ENCODE results near the gene CTXN3. TPM values are rescaled to one million over a fixed set of nuclear protein-coding genes. Genes with fewer than 3 reads are reported as not detected.

CTXN3 gene
- total RNA-seq, 1 donor from 2014 or later, result 5.4 TPM

- no peak overlapping the region for H3K27ac Mint-ChIP-seq (ENCODE audit: unreplicated experiment)
These were observed 1.1 kb downstream of the CTXN3 start for GRCh38 chr5:127650022-127650421.

GRCh38 chr5:127650649-127651048 lies 1.8 kb downstream of the CTXN3 start:
- Mint-ChIP-seq H3K36me3 (ENCODE audit: low read depth, unreplicated experiment) (peaks cover 3% of the 10 kb centered on the region), H3K27me3 (ENCODE audit: unreplicated experiment) (peaks cover 2% of the 10 kb centered on the region), H3K4me3 (ENCODE audit: unreplicated experiment) (no peak overlapping the region), H3K9me3 (ENCODE audit: unreplicated experiment) (no peaks in the 10 kb centered on the region), H3K27ac (ENCODE audit: unreplicated experiment) (no peak overlapping the region), H3K4me1 (ENCODE audit: unreplicated experiment) (peaks cover 13% of the 10 kb centered on the region)
- DNase-seq (ENCODE audit: low spot score), result no peak
- no peak for TF ChIP-seq CTCF (IDR thresholded peaks at IDR 0.05; ENCODE audit: unreplicated experiment)

More at GRCh38 chr5:127650022-127650421, 1.1 kb downstream of the CTXN3 start:
- H3K27me3 Mint-ChIP-seq (ENCODE audit: unreplicated experiment), result peaks cover 2% of the 10 kb centered on the region
- no peak for TF ChIP-seq CTCF (IDR thresholded peaks at IDR 0.05; ENCODE audit: unreplicated experiment)
- no peak overlapping the region for H3K4me3 Mint-ChIP-seq (ENCODE audit: unreplicated experiment)
- H3K36me3 Mint-ChIP-seq (ENCODE audit: low read depth, unreplicated experiment), result peaks cover 3% of the 10 kb centered on the region
- H3K9me3 Mint-ChIP-seq (ENCODE audit: unreplicated experiment), result no peaks in the 10 kb centered on the region
- no peak for DNase-seq (ENCODE audit: low spot score)
- H3K4me1 Mint-ChIP-seq (ENCODE audit: unreplicated experiment), result peaks cover 13% of the 10 kb centered on the region

GRCh38 chr5:127652952-127653611 lies 4.2 kb downstream of the CTXN3 start:
- H3K4me3 Mint-ChIP-seq (ENCODE audit: unreplicated experiment), result no peak overlapping the region
- peaks cover 2% of the 10 kb centered on the region for H3K27me3 Mint-ChIP-seq (ENCODE audit: unreplicated experiment)
- H3K27ac Mint-ChIP-seq (ENCODE audit: unreplicated experiment), result no peak overlapping the region

GRCh38 chr5:127656825-127657224 lies 7.9 kb downstream of the CTXN3 start:
- Mint-ChIP-seq H3K27me3 (ENCODE audit: unreplicated experiment) (peaks cover 2% of the 10 kb centered on the region), H3K4me1 (ENCODE audit: unreplicated experiment) (peaks cover 24% of the 10 kb centered on the region), H3K36me3 (ENCODE audit: low read depth, unreplicated experiment) (peaks cover 3% of the 10 kb centered on the region), H3K27ac (ENCODE audit: unreplicated experiment) (no peak overlapping the region), H3K9me3 (ENCODE audit: unreplicated experiment) (no peaks in the 10 kb centered on the region), H3K4me3 (ENCODE audit: unreplicated experiment) (no peak overlapping the region)
- TF ChIP-seq CTCF (IDR thresholded peaks at IDR 0.05; ENCODE audit: unreplicated experiment), result no peak
- DNase-seq (ENCODE audit: low spot score), result no peak

More at GRCh38 chr5:127652952-127653611, 4.2 kb downstream of the CTXN3 start:
- Mint-ChIP-seq H3K36me3 (ENCODE audit: low read depth, unreplicated experiment) (peaks cover 3% of the 10 kb centered on the region), H3K4me1 (ENCODE audit: unreplicated experiment) (peaks cover 26% of the 10 kb centered on the region), H3K9me3 (ENCODE audit: unreplicated experiment) (no peaks in the 10 kb centered on the region)
- no peak for DNase-seq (ENCODE audit: low spot score)
- no peak for TF ChIP-seq CTCF (IDR thresholded peaks at IDR 0.05; ENCODE audit: unreplicated experiment)

- Mint-ChIP-seq H3K27me3 (ENCODE audit: unreplicated experiment) (no peaks in the 10 kb centered on the region), H3K36me3 (ENCODE audit: low read depth, unreplicated experiment) (no peaks in the 10 kb centered on the region), H3K27ac (ENCODE audit: unreplicated experiment) (no peak overlapping the region), H3K4me3 (ENCODE audit: unreplicated experiment) (no peak overlapping the region), H3K4me1 (ENCODE audit: unreplicated experiment) (peaks cover 24% of the 10 kb centered on the region), H3K9me3 (ENCODE audit: unreplicated experiment) (no peaks in the 10 kb centered on the region)
- no peak for DNase-seq (ENCODE audit: low spot score)
- no peak for TF ChIP-seq CTCF (IDR thresholded peaks at IDR 0.05; ENCODE audit: unreplicated experiment)
These were observed 11.3 kb downstream of the CTXN3 start for GRCh38 chr5:127660047-127660733.

All from endothelial cell (in vitro differentiated cells).